ENCODE data around the gene TLNRD1. TPM values are rescaled to one million over a fixed set of nuclear protein-coding genes. Genes with fewer than 3 reads are reported as not detected.

Gene TLNRD1
- total RNA-seq, 4 donors from 2014 or later = 15.4 to 25.6 (median 19.5) TPM

- DNase-seq = no peak
- no peak for TF ChIP-seq CTCF (IDR thresholded peaks at IDR 0.05)
- no peak for TF ChIP-seq POLR2A (IDR thresholded peaks at IDR 0.05)
- H3K27ac ChIP-seq = no peak overlapping the region
- H3K9me3 ChIP-seq = no peaks in the 10 kb centered on the region
- H3K4me3 ChIP-seq = no peak overlapping the region
- H3K4me1 ChIP-seq = no peaks in the 10 kb centered on the region
- peaks cover 0 to 15% (median 0%) of the 10 kb centered on the region in 3 donors for H3K36me3 ChIP-seq
- no peaks in the 10 kb centered on the region for H3K27me3 ChIP-seq
Observed at GRCh38 chr15:80967991-80968510, 32.7 kb upstream of the TLNRD1 start.

DNA sequence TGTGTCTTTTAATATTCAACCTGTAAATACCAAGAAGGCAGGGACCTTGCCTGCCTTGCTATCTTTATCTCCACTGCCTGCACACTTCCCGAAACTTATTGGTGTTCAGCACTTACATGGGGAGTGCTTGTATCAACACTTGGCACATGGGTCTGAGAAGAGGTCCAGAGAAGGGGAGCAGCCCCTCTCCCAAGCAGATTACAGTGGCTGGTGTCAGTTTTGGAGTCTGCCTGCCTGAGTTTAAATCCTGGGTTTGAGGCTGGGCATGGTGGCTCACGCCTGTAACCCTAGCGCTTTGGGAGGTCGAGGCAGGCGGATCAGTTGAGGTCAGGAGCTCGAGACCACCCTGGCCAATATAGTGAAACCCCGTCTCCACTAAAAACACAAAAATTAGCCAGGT is 31.4 kb upstream of the TLNRD1 start:
- TF ChIP-seq POLR2A (IDR thresholded peaks at IDR 0.05) (no peak), CTCF (IDR thresholded peaks at IDR 0.05) (no peak)
- no peak for DNase-seq
- H3K27ac ChIP-seq = no peak overlapping the region
- H3K36me3 ChIP-seq = peaks cover 0 to 15% (median 0%) of the 10 kb centered on the region in 3 donors
- no peak overlapping the region for H3K4me3 ChIP-seq
- no peaks in the 10 kb centered on the region for H3K4me1 ChIP-seq
- no peaks in the 10 kb centered on the region for H3K9me3 ChIP-seq
- H3K27me3 ChIP-seq = no peaks in the 10 kb centered on the region

DNA sequence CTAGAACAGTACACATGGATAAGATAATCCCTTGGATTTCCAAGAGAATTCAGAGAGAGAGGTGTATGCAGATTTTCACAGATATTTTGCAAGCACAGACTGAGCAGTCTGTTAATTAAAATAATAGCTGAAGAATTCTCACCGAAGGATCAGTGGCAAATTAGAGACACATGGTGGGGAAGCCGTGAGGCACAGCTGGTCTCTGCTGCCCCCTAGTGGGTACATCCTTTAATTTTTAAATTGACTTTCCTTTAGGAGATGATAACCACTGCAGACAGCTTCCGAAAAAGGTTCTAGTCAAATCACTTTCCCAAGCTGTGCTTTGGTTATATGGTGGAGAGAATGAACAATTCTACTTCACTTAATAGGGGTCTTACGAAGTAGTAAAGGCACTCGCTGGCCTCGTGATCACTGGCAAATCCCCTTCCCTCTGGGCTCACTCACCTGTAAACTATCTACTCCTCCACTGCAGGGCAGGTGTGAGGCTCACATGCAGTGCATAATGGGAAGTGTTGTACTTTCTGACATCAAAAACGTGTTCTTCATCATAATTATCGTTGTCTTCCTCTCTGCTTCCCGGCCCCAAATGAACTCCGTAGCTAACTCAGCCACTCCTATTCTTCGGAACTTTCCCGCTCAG is 30.6 kb upstream of the TLNRD1 start:
- H3K4me3 ChIP-seq = no peak overlapping the region
- H3K36me3 ChIP-seq = peaks cover 0 to 15% (median 0%) of the 10 kb centered on the region in 3 donors
- no peaks in the 10 kb centered on the region for H3K4me1 ChIP-seq
- TF ChIP-seq CTCF (IDR thresholded peaks at IDR 0.05) = peak; percentile 50 to 88 (median 84)
- no peak for TF ChIP-seq POLR2A (IDR thresholded peaks at IDR 0.05)
- H3K27me3 ChIP-seq = no peaks in the 10 kb centered on the region
- no peak overlapping the region for H3K27ac ChIP-seq
- DNase-seq = peak in 1 of 3 donors; percentile 78
- H3K9me3 ChIP-seq = no peaks in the 10 kb centered on the region

- Histone ChIP-seq H3K4me1 (no peaks in the 10 kb centered on the region), H3K36me3 (peaks cover 0 to 15% (median 0%) of the 10 kb centered on the region in 3 donors), H3K27ac (no peak overlapping the region), H3K27me3 (no peaks in the 10 kb centered on the region), H3K9me3 (no peaks in the 10 kb centered on the region), H3K4me3 (no peak overlapping the region)
- TF ChIP-seq POLR2A (IDR thresholded peaks at IDR 0.05) (no peak), CTCF (IDR thresholded peaks at IDR 0.05) (no peak)
- DNase-seq = no peak
Observed at GRCh38 chr15:80970658-80971057, 30.1 kb upstream of the TLNRD1 start.

DNA sequence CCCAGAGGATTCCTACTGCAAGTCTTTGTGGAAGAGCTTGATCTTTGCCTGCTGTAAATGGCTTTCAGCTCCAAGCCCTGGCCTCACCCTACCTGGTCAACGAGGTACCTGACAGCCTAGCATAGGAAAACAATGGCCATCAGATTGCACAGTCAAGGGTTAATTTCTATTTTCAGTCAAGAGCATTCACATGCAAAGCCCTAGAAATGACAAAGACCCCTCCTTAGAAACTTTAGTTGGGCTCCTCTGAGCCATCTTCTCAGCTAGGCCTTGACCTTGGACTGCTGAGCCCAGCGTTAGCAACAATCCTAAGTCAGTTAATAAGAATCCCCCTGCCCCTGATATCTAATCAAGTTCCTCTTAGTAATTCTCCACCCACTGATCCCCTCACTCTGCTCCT is 29.6 kb upstream of the TLNRD1 start:
- Histone ChIP-seq H3K27me3 (no peaks in the 10 kb centered on the region), H3K9me3 (no peaks in the 10 kb centered on the region), H3K4me1 (no peaks in the 10 kb centered on the region), H3K4me3 (no peak overlapping the region), H3K36me3 (peaks cover 0 to 17% (median 0%) of the 10 kb centered on the region in 3 donors), H3K27ac (no peak overlapping the region)
- DNase-seq = no peak
- no peak for TF ChIP-seq POLR2A (IDR thresholded peaks at IDR 0.05)
- TF ChIP-seq CTCF (IDR thresholded peaks at IDR 0.05) = no peak
